ENCODE data around the gene CALHM4.

DNA sequence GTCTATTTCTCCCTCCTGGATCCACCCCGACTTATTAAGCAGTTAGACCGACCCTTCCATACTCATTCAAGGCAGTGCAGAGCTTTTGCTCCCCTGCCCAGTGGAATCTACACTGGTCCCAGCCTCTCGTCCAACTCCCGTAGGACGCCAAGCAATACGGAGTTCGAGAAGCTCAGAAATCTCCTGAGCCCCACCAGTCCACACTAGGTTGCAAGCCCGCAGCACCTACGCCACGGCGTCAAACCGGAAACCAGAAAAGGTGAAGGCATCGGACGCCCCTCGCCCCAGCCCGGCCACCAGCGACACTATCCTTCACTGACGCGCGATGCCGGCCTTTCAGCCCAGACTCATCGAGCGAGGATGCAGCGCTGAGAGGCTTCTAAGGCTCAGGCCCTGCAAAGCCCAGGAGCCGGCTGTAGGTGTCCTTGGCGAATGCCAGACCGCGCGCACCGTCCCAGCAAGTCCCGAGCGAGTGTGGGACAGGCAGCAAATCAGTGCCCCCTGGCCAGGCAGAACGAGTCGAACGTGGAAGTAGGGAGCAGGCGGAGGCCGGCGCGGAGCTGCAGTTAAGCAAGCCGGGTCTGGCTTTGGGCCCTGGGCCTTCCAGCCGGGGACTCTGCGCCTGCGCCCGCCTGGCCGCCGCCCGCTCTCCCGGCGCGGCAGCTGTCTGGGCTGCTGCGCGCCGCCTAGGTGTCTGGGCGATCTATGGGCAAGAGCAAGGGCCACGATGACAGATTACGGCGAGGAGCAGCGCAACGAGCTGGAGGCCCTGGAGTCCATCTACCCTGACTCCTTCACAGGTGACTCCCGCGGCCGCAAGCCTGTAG lies 17.5 kb downstream of the CALHM4 start, which contains the start of gene RWDD1:
- TF ChIP-seq CTCF (conservative IDR thresholded peaks at IDR 0.05; ENCODE audit: low read depth, low read length) (no peak), EZH2 (IDR thresholded peaks at IDR 0.05; ENCODE audit: low read length, unreplicated experiment) (no peak), EZH2phosphoT487 (IDR thresholded peaks at IDR 0.05; ENCODE audit: borderline replicate concordance, low read length) (no peak)
